Left ventricle myocardium inferior (tissue), 1 donor: ENCODE measurements around the gene RNF41. TPM values are rescaled to one million over a fixed set of nuclear protein-coding genes. Genes with fewer than 3 reads are reported as not detected.

Experiments
- DNase-seq: peaks from one replicate; pipeline ENCODE4 v3.0.0-alpha.2; 2020
- H3K27ac ChIP-seq: fragments of 200-600 bp; replicated peaks from 2 replicates; pipeline ENCODE4 v1.8.0; 2021
- H3K27me3 ChIP-seq: fragments of 200-600 bp; 2 replicates; pipeline ENCODE4 v1.8.0; 2021; ENCODE audit warnings: low read depth
- H3K36me3 ChIP-seq: fragments of 200-600 bp; 2 replicates; pipeline ENCODE4 v1.8.0; 2021
- H3K4me1 ChIP-seq: fragments of 200-600 bp; 2 replicates; pipeline ENCODE4 v1.8.0; 2021
- H3K4me3 ChIP-seq: fragments of 200-600 bp; 2 replicates; pipeline ENCODE4 v1.8.0; 2021; ENCODE audit warnings: mild to moderate bottlenecking, moderate library complexity
- H3K9me3 ChIP-seq: fragments of 200-600 bp; replicated peaks from 2 replicates; pipeline ENCODE4 v1.8.0; 2021
- CTCF ChIP-seq: fragments of 200-600 bp; IDR thresholded peaks from 2 replicates; pipeline ENCODE4 v1.8.0; 2021; ENCODE audit warnings: antibody characterized with exemption, mild to moderate bottlenecking, borderline replicate concordance
- intact Hi-C: fragments of 100-400 bp; cut with micrococcal nuclease; formaldehyde crosslinking; loops from one replicate; pipeline ENCODE4 v1.11.0; 2022
- total RNA-seq: library from RNA; stranded (reverse); fragmentation: NEBNext Ultra II Directional; extraction: Animal tissue kit (Norgen Biotek cat#: 25700); gene quantifications from one replicate; pipeline ENCODE4 v1.2.1, GENCODE V29; 2021
- donor health status: DM: no; HTN: yes; CAD: no; lungs with severe emphysema.

Gene RNF41
- total RNA-seq, 1 donor from 2014 or later = 51.4 TPM

DNA sequence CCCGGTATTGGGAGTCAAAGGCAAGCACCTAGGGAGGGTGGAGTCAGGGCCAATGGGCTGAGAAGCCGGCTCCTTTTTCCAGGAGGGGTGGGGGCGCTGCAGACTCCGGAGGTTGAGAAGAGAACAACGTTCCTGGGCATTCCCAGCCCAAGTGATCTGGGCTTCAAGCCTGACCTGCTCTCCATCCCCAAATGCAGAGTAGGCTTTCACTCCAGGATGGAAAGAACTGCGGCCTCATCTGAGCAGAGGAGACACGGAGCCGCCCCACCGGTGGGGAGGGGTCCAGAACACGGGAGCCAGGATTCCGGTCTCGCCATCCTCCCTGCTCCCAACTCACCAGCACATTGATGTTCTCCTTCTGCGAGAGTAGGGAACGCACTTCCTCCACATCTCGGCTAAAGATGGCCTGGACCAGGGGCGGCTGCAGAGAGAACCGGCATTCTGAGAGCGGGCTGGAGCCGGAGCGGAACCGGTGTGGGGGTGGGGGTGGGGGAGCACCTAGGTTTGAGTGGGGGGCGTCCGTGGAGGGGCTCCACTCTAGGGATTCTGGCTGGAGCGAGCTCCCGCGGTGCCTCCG, 35.9 kb upstream of the RNF41 start:
- peaks cover 41% of the 10 kb centered on the region for H3K36me3 ChIP-seq
- DNase-seq = no peak
- H3K27ac ChIP-seq = peak overlapping the region; percentile 97
- peaks cover 37% of the 10 kb centered on the region for H3K4me1 ChIP-seq
- H3K4me3 ChIP-seq = peak overlapping the region; percentile 98
- intact Hi-C loops = no loop called here
- TF ChIP-seq CTCF = no peak
- H3K9me3 ChIP-seq = no peaks in the 10 kb centered on the region
- H3K27me3 ChIP-seq = no peaks in the 10 kb centered on the region

DNA sequence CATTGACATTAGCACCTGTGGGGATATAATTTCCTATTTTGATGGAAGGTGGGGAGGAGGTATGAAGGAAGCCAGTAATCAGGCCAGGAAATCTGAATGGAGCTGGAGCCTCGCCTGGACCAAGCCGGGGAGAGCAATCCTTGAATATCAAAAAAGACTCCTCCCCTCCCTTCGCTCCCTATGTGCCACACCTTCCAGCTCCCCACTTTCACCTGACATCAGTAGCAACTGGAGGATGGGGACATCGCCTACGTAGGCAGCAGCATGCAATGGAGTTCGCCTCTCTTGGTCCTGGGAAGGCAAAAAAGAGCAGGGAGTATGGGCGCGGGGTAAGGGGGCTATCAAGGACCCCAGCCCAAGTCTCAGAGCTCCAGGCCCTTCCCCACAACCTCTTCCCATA, 35.3 kb upstream of the RNF41 start:
- Histone ChIP-seq H3K27me3 (no peaks in the 10 kb centered on the region), H3K36me3 (peaks cover 46% of the 10 kb centered on the region), H3K9me3 (no peaks in the 10 kb centered on the region), H3K4me3 (peak overlapping the region; percentile 98), H3K4me1 (peaks cover 37% of the 10 kb centered on the region), H3K27ac (peak overlapping the region; percentile 97)
- no peak for DNase-seq
- intact Hi-C loops = no loop called here
- TF ChIP-seq CTCF = no peak

DNA sequence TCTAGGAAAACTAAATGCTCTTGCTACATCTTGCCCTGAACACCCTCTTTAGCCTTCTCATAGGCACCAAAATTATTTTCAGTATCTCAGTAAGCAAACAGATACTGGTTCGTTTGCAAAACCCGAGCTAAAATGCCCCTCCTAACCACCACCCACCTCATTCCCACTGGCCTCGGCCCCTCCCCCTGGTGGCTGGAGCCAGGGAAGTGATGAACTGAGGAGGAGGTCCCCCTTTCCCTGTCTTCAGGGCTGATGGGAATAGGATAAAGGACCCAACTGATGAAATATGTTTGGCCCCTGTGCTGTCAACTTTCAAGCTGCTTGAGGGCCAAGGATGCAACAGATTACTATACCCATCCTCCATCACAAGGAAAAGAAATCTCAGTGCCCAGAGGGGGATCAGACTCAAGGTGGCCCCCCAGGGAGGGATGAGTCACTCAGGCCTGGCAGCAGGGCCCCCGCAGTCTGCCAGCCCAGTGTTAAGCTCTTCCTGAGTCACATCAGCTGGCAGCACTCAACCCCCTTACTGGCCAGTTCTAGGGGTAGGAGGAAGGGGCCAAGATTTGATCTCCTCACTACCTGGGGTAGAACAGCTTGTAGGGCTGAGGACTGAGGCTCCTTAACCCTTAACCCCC, 34.7 kb upstream of the RNF41 start:
- DNase-seq = no peak
- H3K36me3 ChIP-seq = peaks cover 53% of the 10 kb centered on the region
- TF ChIP-seq CTCF = no peak
- intact Hi-C loops = no loop called here
- H3K9me3 ChIP-seq = no peaks in the 10 kb centered on the region
- H3K27me3 ChIP-seq = no peaks in the 10 kb centered on the region
- H3K27ac ChIP-seq = no peak overlapping the region
- H3K4me3 ChIP-seq = peak overlapping the region; percentile 98
- peaks cover 37% of the 10 kb centered on the region for H3K4me1 ChIP-seq

GRCh38 chr12:56255671-56256070, 33.9 kb upstream of the RNF41 start:
- H3K27ac ChIP-seq = no peak overlapping the region
- no peak overlapping the region for H3K4me3 ChIP-seq
- no peak for TF ChIP-seq CTCF
- intact Hi-C loops = no loop called here
- H3K36me3 ChIP-seq = peaks cover 60% of the 10 kb centered on the region
- no peak for DNase-seq
- H3K4me1 ChIP-seq = peaks cover 37% of the 10 kb centered on the region
- no peaks in the 10 kb centered on the region for H3K27me3 ChIP-seq
- no peaks in the 10 kb centered on the region for H3K9me3 ChIP-seq

DNA sequence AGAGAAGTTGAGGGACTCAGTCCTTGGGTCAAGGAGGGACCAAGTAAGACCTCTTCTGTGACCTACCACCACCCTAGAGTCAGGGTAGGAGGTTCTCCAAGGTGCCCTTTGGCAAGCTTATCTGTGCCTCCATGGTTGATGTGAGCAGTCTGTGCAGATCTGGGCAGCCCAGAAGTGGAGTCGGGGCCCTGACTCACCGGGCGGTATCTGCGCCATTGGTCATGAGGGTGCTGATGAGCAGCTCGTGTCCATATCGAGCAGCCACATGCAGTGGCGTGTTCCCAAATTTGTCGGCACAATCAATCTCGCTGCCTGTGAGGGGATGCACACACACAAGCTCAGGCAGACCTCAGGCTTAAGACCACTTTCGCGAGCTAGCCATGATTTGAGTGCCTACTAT, 31.4 kb upstream of the RNF41 start:
- intact Hi-C loops = no loop called here
- DNase-seq = no peak
- peaks cover 25% of the 10 kb centered on the region for H3K4me1 ChIP-seq
- no peaks in the 10 kb centered on the region for H3K27me3 ChIP-seq
- H3K4me3 ChIP-seq = no peak overlapping the region
- no peaks in the 10 kb centered on the region for H3K9me3 ChIP-seq
- peaks cover 86% of the 10 kb centered on the region for H3K36me3 ChIP-seq
- H3K27ac ChIP-seq = no peak overlapping the region
- TF ChIP-seq CTCF = no peak
